HG03520 (cell line): ENCODE measurements around the gene SPATS2.

Source experiments
- ATAC-seq: cut with Tn5 transposase; IDR thresholded peaks from one replicate; pipeline ENCODE4 v1.9.1; 2021; ENCODE audit warnings: mild to moderate bottlenecking, moderate library complexity; ENCODE audit not compliant: unreplicated experiment

Gene SPATS2

DNA sequence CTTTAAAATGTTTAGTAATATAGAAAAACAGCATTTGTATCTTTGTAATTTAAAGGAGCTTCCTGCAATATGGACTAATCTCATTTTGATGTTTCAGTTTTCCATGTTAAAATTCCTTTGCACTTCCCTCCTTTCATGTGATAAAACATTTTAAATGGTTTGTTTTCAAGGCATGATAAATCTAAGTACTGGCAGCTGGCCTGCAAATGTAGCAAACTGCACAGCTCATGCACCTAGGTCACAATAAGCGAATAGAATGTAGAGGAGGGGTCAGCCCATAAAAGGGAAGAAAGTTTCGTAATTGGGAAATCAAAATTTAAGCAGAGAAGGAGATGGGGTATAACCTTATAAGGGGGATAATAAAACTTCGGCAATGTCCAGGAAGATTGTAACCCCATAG lies 91.6 kb downstream of the SPATS2 start:
- no peak for ATAC-seq

DNA sequence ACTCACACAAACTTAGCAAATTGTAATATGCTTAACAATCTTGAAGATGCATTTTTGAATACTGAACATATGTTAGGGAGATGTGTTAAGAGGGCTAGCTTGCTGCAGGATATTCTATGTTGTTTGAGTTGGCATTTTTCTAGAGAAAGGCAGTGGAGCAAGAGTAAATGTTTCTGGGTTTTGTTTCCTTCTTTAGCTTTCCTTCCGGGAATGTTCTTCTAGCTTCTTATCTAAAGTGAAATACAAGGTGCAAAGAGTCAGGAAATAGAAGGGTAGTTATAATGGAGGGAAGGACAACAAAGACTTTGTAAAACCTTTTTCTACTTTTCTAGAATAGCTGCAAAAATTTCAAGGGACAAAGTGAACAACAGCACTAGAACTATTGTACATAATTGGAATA lies 94.0 kb downstream of the SPATS2 start:
- ATAC-seq = no peak

DNA sequence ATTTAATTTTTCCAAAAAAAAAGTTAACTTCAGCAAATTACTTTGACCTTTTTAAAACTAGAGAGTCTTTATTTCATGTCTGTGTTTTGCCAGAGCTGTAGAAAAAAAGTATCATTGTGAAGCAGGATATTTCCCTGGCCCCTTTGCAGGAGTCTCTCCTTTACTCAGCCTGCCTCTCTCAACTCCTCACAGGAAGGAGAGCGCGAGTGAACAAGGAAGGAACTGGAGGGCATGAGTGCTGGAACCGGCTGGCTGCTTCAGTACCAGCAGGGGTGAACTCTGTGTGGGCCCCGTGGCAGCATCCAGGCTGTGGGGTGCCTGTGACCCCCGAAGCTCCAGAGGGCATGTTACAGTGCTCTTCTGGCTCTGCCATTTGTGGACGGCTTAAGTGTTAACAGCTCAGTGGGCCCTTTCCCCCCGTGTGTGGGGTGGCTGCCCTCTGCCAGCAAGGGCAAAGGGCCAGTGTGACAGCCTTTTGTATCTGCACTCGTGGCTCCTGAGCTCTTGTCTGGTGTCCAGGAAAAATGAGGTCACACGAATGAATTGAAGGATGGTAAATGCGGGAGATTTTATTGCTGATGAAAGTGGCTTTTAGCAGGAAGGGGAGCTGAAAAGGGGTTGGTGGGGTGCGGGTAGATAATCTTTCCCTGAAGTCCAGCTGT lies 95.0 kb downstream of the SPATS2 start:
- no peak for ATAC-seq

DNA sequence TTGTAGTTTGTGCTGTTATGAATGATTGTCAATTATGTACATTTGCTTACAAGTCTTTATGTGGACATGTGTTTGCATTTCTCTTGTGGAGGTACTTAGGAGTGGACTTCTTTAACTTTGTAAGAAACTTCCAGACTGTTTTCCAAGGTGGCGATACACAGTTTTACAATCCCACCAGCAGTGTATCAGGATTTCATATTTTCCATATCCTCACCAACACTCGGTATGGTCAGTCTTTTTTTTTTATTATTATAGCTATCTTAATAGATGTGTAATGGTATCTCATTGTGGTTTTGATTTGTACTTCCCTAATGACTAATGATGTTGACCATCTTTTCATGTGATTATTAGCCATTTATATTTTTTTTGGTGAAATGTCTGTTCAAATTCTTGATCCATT lies 97.9 kb downstream of the SPATS2 start:
- ATAC-seq = no peak

DNA sequence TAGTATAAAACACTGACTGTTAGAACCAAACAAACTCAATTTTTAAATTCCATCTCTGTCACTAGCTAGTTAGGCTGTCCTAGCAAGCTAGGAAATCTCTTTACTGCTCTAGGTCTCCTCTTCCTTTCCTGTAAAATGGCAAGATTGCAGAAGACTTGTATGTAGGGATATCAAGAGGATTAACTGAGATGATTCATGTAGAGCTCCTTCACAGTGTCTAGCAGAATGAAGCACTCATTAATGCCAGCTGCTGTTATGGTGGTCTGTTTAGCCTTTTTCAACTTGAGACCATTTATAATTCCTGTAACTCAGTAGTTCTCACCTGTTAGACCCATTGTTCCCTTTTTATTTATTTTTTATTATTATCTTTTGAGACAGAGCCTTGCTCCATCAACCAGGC lies 103.7 kb downstream of the SPATS2 start:
- no peak for ATAC-seq

DNA sequence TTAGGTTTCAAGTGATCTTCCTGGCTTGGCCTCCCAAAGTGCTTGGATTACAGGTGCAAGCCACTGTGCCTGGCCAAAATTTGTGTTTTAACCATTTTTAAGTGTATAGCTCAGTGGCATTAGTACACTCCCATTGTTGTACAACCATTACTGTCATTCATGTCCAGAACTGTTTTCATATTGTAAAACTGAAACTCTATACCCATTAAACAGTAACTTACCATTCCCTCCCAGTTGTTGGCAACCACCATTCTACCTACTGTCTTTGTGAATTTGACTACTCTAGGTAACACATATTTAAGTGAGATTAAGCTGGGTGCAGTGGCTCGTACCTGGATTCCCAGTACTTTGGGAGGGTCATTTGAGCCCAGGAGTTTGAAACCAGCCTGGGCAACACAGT lies 104.3 kb downstream of the SPATS2 start:
- ATAC-seq = no peak

DNA sequence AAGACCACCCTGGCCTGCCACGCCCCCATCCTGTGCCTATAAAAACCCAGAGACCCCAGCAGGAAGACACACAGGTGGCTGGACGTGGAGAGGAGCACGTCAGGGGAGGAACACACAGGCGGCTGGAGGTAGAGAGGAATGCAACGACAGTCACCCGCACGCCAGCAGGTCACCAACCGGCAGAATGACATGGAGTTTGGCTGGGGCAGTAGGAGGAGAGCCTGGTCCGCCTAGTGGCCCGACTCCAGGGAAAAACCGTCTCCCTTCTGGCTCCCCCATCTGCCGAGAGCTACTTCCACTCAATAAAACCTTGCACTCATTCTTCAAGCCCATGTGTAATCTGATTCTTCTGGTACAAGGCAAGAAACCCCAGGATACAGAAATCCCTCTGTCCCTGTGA lies 108.8 kb downstream of the SPATS2 start:
- no peak for ATAC-seq

DNA sequence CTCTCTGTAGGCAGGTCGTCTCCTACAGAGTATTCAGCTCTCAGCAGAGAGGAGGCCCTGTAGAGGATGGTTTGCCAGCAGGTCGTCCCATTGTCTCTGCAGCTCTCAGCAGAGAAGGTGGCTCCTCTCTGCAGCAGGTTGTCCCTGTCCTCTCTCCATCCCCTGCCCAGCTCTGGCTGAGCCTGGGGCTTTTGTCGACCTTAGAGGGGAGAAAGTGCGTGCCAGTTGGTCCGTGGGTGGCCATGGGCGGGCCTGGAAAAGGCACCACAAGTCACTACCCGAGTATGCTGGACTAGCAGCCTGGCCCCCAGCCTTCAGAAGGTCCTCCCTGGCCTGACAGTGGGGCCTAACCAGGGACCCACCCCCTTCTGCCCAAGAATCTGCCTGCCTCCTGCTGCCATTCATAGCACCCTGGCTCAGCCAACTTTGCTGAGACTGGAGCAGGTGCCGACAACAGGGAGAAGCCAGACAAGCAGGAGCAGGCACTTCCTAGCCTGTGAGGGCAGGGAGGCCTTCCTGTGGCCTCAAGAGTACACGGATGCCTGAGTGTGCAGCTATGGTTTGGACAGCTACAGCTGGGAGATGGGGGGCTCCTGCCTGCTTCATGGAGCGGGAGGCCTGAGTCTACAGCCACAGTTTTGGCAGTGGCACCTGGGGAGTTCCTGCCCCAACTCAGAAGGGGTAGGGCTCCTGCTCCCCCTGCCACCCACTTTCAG lies 111.8 kb downstream of the SPATS2 start:
- no peak for ATAC-seq

DNA sequence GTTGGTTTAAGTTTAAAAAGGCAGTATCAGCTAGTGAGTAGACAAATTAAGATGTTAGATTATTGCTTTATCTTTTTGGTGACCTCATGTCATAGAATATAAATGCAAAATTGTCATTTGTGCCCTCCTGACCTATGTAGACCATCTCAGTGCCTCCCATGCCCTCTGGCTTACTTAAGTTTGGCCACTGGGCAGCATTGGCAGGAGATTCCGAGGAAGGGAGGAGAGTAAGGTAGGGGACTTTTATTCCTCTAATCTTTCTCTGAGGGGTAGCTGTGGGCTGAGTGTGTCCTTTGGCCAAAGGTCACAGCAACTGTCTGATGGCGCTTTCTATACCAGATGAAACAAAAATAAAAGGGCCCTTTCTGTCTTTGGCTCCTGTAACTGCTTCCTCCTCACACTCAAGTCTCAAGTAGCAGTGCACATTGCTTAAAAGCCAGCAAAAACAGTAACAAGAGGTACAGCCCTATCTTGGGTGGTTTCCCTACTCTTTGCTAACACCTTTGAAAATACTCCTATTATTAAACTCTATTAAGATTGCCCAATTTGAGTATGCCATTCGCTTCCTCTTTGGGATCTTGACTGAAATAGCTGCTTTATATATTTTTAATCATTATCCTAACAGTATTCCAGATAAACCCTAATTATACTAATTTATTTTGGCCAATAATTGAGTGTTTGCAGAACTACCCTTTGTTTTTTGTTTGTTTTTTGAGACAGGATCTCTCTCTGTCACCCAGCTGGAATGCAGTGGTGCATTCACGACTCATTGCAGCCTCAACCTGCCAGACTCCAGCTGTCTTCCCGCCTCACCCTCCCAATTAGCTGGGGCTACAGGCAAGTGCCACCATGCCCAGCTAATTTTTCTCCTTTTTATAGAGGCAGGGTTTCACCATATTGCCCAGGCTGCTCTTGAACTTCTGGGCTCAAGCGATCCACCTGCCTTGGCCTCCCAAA lies 115.1 kb downstream of the SPATS2 start:
- no peak for ATAC-seq

DNA sequence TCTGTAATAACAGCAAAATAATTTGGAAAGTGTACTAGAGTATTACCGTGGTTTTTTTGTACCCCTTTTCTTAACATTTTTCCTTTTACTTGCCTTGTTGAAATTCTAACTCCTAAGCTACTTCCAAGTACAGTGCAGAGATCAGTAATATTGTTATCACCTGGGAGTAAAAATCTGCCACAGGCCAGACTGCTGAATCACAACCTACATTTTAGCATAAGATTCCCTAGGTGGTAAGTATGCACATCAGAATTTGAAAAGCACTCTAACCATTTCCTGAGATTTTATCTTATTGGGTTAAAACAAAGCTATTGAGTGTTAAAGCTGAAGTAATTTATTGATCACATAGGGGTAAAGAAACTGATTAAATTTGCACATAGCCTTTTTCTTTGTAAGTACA lies 116.4 kb downstream of the SPATS2 start:
- ATAC-seq = no peak

DNA sequence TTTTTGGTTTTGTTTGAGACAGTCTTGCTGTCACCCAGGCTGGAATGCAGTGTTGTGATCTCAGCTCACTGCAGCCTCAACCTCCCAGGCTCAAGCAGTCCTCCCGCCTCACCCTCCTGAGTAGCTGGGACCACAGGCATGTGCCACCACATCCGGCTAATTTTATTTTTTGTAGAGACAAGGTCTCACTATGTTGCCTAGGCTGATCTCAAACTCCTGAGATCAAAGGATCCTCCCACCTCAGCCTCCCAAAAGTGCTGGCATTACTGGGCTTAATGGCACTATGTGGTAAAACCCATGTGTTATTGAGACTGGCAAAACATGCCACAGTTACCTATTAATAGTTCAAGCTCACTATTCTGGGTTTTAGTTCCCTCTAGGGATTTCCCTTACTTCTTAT lies 120.3 kb downstream of the SPATS2 start:
- no peak for ATAC-seq

DNA sequence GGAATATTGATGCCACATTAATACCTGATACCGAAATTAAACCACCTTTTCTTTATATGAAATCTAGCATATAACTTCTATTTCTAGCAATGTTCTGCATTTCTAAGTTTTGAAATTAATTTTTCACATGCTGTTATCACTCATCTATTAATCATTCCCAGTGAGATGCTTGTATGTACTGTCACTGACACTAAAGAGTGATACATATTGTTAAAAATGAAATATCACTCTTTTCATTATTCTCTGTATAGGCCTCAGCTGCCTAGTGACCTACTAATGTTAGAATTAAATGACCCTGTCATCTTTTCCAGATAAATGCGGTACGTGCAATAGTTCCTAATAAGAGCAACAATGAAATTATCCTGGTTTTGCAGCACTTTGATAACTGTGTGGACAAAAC lies 121.9 kb downstream of the SPATS2 start:
- no peak for ATAC-seq

DNA sequence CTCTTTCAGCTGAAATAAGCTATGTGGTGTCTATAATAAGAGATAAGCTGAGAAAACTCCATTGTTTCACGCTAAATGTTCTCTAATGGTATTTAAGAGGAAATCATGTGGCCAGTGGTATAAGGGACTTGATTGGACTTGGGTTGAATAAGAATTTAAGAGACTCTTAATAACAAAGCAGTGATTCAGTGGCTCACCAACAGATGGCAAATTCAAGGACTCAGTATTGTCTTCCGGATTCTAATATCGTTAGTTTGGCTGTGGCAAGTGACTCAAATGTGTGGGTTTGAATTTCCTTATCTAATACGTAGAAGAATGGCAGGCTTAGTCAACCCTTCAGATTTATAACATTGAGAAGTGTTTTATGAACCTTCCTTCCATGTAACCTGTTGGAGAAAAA lies 122.5 kb downstream of the SPATS2 start:
- no peak for ATAC-seq

DNA sequence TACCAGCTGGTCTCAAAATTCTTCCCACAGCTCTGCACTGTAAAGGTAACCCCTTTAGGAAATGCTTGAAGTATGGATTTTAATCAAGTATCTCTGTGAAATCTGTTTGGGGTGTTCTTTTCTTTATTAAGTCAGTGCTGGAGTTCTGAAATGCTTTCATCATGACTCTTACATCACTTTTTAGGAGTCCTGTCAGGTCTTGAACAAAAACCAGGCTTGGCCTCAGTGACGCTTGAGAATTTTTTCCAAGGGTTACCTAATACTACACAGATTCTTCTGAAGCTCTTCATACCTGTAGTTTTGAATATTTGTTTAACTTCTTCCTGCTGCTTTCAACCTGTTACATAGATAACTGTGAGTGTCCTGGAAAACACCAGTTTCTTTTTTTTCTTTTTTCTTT lies 124.6 kb downstream of the SPATS2 start:
- no peak for ATAC-seq

DNA sequence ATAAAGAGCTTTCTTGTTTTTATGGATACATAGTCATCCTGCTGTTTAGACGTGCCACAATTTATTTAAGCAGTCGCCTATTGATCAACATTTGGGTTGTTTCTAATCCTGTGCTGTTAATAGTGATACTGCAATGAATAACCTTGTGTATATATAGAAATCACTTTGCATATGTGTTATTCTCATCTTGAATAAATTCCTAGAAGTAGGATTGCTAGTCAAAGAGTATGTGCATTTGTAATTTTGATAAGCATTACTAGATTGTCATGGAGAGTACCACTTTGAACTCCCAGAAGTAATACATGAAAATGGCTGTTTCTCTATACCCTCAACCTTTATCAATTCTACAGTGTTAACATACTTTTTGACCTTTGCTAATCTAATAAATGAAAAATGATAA lies 126.6 kb downstream of the SPATS2 start:
- ATAC-seq = no peak

DNA sequence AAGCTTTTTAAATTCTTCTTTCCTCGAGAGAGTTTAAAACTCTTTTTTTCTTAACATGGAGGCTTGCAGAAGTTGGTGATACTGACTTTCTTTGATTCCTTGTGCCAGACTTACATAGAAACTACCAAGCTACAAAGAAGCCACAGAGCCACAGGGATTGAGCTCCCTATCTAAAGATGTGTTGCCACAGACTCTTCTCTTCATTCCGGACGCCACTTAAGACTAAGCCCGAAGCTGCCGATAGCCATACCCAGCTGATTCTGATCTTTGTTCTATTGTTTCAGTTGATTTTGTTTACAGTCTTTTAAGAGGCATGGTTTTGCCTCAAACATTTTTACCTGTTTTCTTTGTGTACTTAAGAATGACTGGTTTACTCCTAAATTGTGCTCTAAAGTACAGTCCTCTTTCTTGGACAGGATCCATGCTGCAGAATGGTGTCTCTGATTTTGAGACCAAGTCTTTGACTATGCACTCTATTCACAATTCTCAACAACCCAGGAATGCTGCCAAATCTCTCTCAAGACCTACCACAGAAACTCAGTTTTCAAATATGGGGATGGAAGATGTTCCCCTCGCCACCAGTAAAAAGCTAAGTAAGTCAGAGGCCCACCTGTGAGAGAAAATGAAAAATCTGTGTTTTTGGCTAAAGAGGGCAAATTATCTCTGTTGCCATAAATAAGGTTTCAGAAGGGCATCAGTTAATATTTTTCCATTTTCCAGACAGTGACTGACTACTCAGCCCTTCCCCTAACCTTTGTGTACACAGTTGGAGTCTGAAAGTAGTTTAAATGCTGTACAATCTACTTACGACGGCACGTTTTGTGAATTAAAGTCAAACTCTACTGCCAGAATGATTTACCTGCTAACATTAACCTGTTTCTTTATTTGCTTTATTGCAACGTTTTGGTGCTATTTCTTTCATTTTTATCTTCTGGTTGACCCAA lies 129.4 kb downstream of the SPATS2 start:
- no peak for ATAC-seq

DNA sequence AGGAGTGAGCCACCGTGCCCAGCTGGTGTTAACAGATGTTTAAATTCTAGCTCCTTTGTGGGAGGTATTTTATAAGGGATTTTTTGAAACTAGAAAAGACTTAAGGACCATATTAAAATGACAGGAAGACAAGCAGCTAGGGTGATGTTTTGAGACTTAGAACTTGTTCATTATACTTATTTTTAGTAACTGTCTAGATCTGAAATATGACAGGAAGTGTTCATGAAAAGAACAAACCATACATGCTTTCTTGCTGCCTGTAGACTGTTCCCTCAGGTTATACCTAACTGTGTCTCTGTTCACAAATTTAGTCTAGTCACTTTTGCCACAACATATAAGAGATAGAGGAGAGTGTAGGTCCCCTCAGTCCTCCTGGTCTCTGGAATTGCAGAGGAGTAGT lies 134.6 kb downstream of the SPATS2 start:
- no peak for ATAC-seq

DNA sequence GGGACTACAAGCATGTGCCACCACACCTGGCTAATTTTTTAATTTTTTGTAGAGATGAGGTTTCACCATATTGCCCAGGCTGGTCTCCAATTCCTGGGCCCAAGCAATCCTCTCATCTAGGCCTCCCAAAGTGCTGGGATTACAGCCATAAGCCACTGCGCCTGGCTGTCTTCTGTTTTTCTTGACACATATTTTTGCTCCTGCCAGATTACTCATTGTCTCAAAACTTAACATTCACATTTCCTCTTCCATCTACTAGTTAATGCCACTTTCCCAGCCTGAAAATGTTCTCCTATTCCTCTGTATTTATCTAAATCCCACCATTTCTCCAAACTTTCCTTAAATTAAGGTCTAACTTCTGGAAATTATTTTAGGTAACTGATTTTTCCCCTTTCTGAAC lies 135.3 kb downstream of the SPATS2 start:
- no peak for ATAC-seq

DNA sequence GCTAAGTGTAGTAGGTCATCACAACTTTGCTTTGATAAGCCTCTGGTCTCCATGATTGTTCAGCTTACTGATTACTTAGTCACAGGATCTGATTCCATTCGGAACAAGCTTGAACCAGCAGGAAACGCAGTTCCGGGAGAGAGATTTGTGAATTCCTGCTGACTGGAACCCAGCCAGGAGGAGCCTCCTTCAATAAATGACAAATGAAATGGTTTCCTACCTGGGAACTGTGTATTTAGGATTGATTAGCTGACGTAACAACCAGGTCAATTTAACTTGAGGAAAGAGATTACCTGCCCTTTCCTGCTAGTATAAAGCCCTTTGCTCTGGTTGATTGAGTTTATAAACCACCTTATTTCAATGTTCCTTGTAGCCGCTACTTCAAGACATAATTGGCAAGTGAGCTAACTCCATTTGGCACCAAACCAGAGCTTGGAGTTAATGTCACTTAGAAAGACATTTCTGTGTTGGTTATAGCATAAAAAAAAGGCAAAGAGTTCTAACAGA lies 136.5 kb downstream of the SPATS2 start:
- no peak for ATAC-seq

DNA sequence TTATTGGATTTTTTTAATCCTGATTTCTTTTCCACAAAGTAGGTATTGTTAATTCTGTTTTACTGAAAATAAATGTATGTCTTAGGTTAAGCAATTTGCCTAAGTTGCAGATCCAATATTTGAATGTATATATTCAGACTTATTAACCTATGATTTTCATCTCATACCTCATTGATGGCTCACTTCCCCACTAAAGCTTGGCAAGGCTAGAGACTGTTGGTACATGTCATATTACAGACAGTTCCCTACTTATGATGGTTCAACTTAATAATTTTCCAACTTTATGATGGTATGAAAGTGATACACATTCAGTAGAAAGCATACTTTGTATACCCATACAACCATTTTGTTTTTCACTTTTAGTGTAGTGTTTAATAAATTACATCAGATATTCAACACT lies 138.4 kb downstream of the SPATS2 start:
- no peak for ATAC-seq
